CD4-positive, alpha-beta T cell treated with Interferon alpha-2 for 1 hour (primary cell): ENCODE results near the gene HSPA1B.
"Not testable (repeated sequence)": the region's sequence is repeated elsewhere in the genome, so short reads cannot be mapped to it uniquely, and the experiment has no call there.

Experiments
- DNase-seq, 2 donors: peaks; one replicate each; pipeline ENCODE4 v3.0.0-alpha.2; 2020 to 2022

Gene HSPA1B

DNA sequence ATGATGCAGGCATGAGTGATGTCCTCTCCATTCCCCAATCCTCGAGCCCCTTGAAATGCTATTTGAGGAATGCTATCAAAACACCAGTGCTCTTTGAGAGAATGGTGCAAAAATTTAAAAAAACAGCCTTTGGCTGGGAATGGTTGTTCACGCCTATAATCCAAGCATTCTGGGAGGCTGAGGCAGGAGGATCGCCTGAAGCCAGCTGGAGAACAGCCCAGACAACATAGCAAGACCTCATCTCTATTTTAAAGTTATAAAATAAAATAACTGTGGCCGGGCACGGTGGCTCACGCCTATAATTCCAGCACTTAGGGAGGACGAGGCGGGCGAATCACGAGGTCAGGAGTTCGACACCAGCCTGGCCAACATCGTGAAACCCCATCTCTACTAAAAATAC, 27.8 kb upstream of the HSPA1B start:
- no peak for DNase-seq

DNA sequence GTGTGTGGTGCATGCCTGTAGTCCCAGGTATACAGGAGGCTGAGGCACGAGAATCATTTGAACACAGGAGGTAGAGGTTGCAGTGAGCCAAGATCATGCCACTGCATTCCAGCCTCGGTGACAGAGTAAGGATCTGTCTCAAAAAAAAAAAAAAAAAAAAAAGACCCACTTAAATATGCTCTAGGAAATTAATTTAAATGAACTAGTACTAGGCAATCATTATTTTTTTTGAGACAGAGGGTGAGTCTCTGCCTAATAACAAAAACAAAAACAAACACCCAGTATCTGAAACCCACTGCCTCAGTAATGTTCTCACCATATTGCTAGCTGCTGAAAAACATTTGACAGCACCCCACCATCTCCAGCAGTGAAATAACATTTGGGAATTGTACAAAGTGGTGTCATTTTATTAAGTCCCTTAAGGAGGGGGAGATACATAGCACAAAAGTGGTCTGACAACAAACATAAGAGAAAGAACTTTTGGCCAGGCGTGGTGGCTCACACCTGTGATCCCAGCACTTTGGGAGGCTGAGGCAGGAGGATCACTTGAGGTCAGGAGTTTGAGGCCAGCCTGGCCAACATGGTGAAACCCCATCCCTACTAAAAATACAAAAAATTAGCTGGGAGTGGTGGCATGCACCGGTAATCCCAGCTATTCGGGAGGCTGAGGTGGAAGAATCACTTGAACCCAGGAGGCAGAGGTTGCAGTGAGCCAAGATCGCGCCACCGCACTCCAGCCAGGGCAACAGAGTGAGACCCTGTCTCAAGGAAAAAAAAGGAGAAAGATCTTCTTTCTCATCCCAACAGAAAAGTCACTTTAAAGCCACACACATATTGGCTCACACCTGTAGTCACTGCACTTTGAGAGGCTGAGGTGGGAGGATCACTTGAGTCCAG, 26.3 kb upstream of the HSPA1B start:
- DNase-seq = not testable (repeated sequence)

DNA sequence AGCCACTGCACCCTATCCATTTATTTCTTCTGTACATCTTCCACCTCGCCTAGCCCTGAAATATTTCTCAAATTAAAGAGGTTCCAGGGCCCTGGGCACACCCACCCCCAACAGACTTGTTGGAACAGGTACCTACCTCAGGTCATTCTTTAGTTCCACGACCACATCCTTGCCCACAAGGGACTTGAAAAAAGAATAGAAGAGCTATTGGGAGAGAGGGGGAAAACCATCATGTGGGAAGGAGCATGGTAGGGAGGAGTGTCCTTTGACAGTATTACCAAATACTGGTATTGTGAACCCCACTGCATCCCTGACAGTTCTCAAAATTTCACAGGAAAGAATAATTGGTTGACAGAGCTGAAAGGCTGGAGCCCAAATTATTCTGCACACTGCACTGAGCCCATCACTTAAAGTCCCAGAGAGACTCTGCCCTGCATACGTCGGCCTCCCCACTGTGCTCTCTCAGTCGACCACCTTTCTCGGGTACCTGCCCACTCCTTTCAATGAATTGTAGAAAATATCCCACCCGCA, 21.5 kb upstream of the HSPA1B start:
- no peak for DNase-seq

- peak; percentile 98 for DNase-seq
Observed at GRCh38 chr6:31806470-31807272, 20.9 kb upstream of the HSPA1B start, which contains the start of gene LSM2. TSS of gene LSM2 (minus strand) at chr6:31806966. CDS start at chr6:31806757, 209 bp downstream.

DNA sequence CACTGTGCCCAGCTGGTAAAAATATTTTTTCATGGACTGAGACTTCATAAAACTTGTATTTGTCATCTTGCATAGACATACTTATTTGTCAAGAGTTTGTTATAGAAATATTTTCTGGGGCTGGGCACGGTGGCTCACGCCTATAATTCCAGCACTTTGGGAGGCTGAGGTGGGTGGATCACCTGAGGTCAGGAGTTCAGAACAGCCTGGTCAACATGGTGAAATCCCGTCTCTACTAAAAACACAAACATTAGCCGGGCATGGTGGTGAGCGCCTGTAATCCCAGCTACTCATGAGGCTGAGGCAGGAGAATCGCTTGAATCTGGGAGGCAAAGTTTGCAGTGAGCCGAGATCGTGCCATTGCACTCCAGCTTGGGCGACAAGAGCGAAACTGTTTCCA, 18.9 kb upstream of the HSPA1B start:
- not testable (repeated sequence) for DNase-seq

DNA sequence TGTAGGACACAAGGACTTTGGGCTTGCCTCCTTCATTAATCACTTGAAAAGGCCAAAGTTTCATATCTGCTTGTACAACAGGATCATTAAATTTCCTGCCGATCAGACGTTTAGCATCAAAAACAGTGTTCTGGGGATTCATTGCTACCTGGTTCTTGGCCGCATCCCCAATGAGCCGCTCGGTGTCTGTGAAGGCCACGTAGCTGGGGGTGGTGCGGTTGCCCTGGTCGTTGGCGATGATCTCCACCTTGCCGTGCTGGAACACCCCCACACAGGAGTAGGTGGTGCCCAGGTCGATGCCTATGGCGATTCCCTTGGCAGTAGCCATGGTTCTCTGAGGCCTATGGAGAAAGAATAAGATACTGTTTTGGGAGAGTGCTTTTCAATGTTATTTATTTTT, 15.9 kb upstream of the HSPA1B start:
- DNase-seq = no peak

GRCh38 chr6:31813465-31813849, 14.1 kb upstream of the HSPA1B start:
- DNase-seq = no peak

DNA sequence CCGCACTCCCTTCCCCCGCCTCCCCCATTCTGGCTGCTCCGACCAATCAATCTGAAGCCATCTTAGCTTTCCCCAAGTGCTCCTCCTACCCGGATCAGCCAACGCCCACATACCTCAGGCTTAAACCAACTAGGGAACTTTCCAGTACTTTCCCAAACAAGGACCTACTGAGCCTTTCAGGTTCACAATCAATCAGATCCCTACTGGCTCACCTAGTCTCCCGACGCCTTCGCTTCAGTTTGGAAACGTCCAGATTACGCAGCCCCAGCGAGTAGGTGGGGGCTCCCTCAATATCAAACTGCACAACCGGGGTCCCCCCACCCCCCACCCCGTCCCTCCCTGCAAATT, 12.9 kb upstream of the HSPA1B start:
- peak; percentile 73 to 81 for DNase-seq

GRCh38 chr6:31815025-31815838, 12.3 kb upstream of the HSPA1B start, which contains the start of the genes HSPA1A and HSPA1L:
TSS of gene HSPA1A (plus strand) at chr6:31815543. CDS start at chr6:31815757, 214 bp downstream.
TSS of gene HSPA1L (minus strand) at chr6:31815283. CDS start at chr6:31811972, 3,311 bp downstream.
- DNase-seq = peak; percentile 86

DNA sequence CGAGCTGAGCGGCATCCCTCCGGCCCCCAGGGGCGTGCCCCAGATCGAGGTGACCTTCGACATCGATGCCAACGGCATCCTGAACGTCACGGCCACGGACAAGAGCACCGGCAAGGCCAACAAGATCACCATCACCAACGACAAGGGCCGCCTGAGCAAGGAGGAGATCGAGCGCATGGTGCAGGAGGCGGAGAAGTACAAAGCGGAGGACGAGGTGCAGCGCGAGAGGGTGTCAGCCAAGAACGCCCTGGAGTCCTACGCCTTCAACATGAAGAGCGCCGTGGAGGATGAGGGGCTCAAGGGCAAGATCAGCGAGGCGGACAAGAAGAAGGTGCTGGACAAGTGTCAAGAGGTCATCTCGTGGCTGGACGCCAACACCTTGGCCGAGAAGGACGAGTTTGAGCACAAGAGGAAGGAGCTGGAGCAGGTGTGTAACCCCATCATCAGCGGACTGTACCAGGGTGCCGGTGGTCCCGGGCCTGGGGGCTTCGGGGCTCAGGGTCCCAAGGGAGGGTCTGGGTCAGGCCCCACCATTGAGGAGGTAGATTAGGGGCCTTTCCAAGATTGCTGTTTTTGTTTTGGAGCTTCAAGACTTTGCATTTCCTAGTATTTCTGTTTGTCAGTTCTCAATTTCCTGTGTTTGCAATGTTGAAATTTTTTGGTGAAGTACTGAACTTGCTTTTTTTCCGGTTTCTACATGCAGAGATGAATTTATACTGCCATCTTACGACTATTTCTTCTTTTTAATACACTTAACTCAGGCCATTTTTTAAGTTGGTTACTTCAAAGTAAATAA, 10.2 kb upstream of the HSPA1B start:
- DNase-seq = peak in 1 of 2 donors; percentile 63

- DNase-seq = peak in 1 of 2 donors; percentile 31
Observed at GRCh38 chr6:31817929-31818511, 9.5 kb upstream of the HSPA1B start.

DNA sequence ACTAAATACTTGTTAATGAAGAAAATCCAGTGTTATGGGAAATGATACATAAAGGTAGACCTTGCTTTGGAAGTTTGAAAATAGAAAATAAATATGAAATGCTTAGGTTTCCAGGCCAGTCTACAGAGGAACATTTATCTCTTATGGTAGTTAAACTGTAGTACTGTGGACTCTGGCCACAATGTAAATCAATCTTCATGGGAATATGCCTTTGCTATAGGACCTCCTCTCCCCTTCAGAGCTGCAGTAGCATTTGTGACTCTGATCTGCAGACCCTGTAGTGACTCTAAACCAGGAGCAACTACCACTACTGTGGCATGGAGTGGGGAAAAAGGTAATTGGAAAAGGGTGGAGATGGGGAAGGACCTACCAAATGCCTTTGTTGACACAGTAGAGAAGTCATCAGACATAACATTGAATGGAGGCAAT, 7.7 kb upstream of the HSPA1B start:
- no peak for DNase-seq

GRCh38 chr6:31820399-31820798, 7.1 kb upstream of the HSPA1B start:
- DNase-seq = not testable (repeated sequence)

GRCh38 chr6:31821301-31822035, 6.1 kb upstream of the HSPA1B start:
- no peak for DNase-seq

DNA sequence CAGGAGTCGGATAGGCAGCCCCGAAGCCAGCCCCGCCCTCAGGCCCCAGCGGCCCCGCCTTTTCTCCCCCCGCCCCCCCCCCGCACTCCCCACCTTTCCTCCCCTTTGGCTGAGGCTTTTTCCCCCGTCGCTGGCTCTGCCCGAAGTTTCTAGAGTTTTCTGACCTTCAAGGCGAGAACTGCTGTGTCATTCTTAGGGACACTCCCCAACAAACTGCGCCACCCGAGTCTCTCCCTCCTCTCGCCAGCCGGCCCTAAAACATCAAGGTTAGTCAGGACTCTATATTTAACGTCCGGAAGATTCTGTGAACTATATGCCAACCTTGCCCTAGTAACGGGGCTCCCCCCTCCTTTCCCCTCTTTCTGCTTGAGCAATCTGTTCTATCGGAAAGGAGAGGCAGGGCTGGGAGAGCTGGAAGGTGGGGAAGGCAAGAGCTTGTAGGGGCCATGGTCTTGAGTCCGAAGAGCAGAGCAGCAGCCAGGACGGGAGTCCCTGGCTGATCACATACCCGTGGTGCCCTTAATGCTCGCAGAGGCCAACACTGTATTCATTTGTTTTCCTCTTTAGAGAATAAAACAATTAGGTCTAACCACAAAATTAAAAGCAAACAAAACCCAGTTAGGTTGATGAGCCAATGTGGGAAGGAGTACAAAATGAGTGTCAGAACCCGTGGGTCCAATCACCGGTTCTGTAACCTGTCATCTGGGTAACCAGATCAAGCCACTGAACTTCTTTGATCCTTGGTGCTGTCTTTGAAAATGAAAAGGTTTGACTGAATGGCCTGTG, 5.3 kb upstream of the HSPA1B start:
- peak; percentile 76 to 78 for DNase-seq

DNA sequence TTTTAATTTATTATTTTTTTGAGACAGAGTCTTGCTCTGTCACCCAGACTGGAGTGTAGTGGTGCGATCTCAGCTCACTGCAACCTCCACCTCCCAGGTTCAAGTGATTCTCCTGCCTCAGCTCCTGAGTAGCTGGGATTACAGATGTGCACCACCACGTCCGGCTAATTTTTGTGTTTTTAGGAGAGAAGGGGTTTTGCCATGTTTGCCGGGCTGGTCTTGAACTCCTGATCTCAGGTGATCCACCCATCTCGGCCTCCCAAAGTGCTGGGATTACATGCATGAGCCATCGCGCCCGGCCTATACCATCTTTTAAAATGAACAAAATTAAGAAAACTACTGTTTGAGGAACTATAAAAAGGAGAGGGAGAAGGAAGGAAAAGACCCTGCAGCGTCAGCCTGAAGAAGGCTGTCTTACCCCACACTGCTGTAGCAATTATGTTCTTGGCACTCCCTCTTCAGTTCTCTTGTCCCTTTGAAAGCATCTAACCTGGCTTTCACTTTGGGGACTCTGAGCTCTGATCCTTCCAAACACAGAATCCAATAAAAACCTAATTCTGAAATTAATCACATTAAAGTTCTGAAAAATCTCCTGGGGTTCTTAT, 3.8 kb upstream of the HSPA1B start:
- DNase-seq = not testable (repeated sequence)

GRCh38 chr6:31825553-31825952, 2.0 kb upstream of the HSPA1B start:
- no peak for DNase-seq

- no peak for DNase-seq
Observed at GRCh38 chr6:31826793-31827285, 699 bp upstream of the HSPA1B start.
